Gastrocnemius medialis (tissue), 4 donors: ENCODE results near the gene ELOVL2. TPM values are rescaled to one million over a fixed set of nuclear protein-coding genes. Genes with fewer than 3 reads are reported as not detected.

Experiments used
- ATAC-seq, 2 donors: fragments of 150-250 bp; one replicate each; pipeline ENCODE4 v1.9.1; 2016
- DNase-seq, 2 donors: peaks; one replicate each; pipeline ENCODE4 v3.0.0-alpha.2; 2019
- H3K27ac ChIP-seq, 4 donors: fragments of 200-600 bp; sonication (generic); 1 replicate in 1 of 4; 2 replicates in 3 of 4; pipeline ENCODE4 v1.5.1; 2016 to 2018; ENCODE audit warnings: mild to moderate bottlenecking in 2 of 4, moderate library complexity in 1 of 4
- H3K27me3 ChIP-seq, 3 donors: fragments of 200-600 bp; sonication (generic) in 2 of 3; 1 replicate in 1 of 3; 2 replicates in 2 of 3; pipeline versions ENCODE4 v1.5.1 to v1.6.0; 2016 to 2019; ENCODE audit warnings: mild to moderate bottlenecking in 1 of 3, moderate library complexity in 1 of 3
- H3K36me3 ChIP-seq, 2 donors: fragments of 200-600 bp; sonication (generic) in 1 of 2; one replicate each; pipeline ENCODE4 v1.5.1; 2017 to 2018
- H3K4me1 ChIP-seq, 2 donors: fragments of 200-600 bp; sonication (generic) in 1 of 2; one replicate each; pipeline ENCODE4 v1.5.1; 2016 to 2017; ENCODE audit warnings: mild to moderate bottlenecking in 2 of 2
- H3K4me3 ChIP-seq, 4 donors: fragments of 200-600 bp; sonication (generic) in 3 of 4; 1 replicate in 1 of 4; 2 replicates in 3 of 4; pipeline ENCODE4 v1.5.1; 2016 to 2019; ENCODE audit warnings: mild to moderate bottlenecking in 2 of 4
- H3K9me3 ChIP-seq, 3 donors: fragments of 200-600 bp; sonication (generic) in 2 of 3; 1 replicate in 1 of 3; 2 replicates in 2 of 3; pipeline ENCODE4 v1.5.1; 2016 to 2019
- POLR2A ChIP-seq, 2 donors: fragments of 450-650 bp; IDR thresholded peaks; one replicate each; pipeline ENCODE4 v1.6.1; 2017; ENCODE audit warnings: antibody characterized with exemption in 2 of 2, mild to moderate bottlenecking in 2 of 2, moderate library complexity in 2 of 2
- in situ Hi-C, 4 donors: fragments of 200-750 bp; cut with MboI; loops; one replicate each; pipeline versions ENCODE4 v1.15.0 to v1.8.0; 2017; ENCODE audit warnings: low sequenced_read_pairs in 4 of 4
- intact Hi-C: fragments of 100-400 bp; cut with DNase I; formaldehyde crosslinking; loops from one replicate; pipeline ENCODE4 v1.15.1; 2023; ENCODE audit warnings: low total_unique reads
- total RNA-seq, 4 donors: library from RNA; depleted of rRNA; stranded (reverse); fragments of >200 nt; gene quantifications; one replicate each; pipeline versions ENCODE4 v1.1.0 to v1.2.3, GENCODE V29; 2016
- TF ChIP-seq, protein P1 (sequence below), 5 experiments: fragments of 450-650 bp in 3 of 5; fragments of 200-600 bp in 2 of 5; sonication (generic) in 2 of 5; IDR thresholded peaks in 4 of 5; conservative IDR thresholded peaks in 1 of 5; 1 replicate in 4 of 5; 2 replicates in 1 of 5; pipeline ENCODE4 v1.5.1; 2016 to 2019; ENCODE audit warnings: antibody characterized with exemption in 5 of 5, mild to moderate bottlenecking in 3 of 5, moderate library complexity in 3 of 5

The ELOVL2 gene
- total RNA-seq, 4 donors from 2014 or later: 0.07 to 1.1 (median 0.31) TPM

GRCh38 chr6:10947966-10948365 is 96.1 kb downstream of the ELOVL2 start:
- no peaks in the 10 kb centered on the region for H3K4me1 ChIP-seq
- no peaks in the 10 kb centered on the region for H3K36me3 ChIP-seq
- DNase-seq (no peak), ATAC-seq (no peak)
- in situ Hi-C loops: no loop called here
- intact Hi-C loops: no loop called here
- no peaks in the 10 kb centered on the region for H3K9me3 ChIP-seq
- H3K4me3 ChIP-seq: no peak overlapping the region
- H3K27me3 ChIP-seq: no peaks in the 10 kb centered on the region
- TF ChIP-seq, protein P1, sequence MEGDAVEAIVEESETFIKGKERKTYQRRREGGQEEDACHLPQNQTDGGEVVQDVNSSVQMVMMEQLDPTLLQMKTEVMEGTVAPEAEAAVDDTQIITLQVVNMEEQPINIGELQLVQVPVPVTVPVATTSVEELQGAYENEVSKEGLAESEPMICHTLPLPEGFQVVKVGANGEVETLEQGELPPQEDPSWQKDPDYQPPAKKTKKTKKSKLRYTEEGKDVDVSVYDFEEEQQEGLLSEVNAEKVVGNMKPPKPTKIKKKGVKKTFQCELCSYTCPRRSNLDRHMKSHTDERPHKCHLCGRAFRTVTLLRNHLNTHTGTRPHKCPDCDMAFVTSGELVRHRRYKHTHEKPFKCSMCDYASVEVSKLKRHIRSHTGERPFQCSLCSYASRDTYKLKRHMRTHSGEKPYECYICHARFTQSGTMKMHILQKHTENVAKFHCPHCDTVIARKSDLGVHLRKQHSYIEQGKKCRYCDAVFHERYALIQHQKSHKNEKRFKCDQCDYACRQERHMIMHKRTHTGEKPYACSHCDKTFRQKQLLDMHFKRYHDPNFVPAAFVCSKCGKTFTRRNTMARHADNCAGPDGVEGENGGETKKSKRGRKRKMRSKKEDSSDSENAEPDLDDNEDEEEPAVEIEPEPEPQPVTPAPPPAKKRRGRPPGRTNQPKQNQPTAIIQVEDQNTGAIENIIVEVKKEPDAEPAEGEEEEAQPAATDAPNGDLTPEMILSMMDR (IDR thresholded peaks at IDR 0.05 in 4 of 5, conservative IDR thresholded peaks at IDR 0.05 in 1 of 5): no peak
- no peak for TF ChIP-seq POLR2A (IDR thresholded peaks at IDR 0.05)
- no peak overlapping the region for H3K27ac ChIP-seq

- no peaks in the 10 kb centered on the region for H3K27me3 ChIP-seq
- H3K4me3 ChIP-seq: no peak overlapping the region
- intact Hi-C loops: no loop called here
- no peaks in the 10 kb centered on the region for H3K36me3 ChIP-seq
- in situ Hi-C loops: no loop called here
- H3K9me3 ChIP-seq: no peaks in the 10 kb centered on the region
- DNase-seq: no peak
- no peaks in the 10 kb centered on the region for H3K4me1 ChIP-seq
- no peak for TF ChIP-seq POLR2A (IDR thresholded peaks at IDR 0.05)
- TF ChIP-seq, protein P1 (IDR thresholded peaks at IDR 0.05 in 4 of 5, conservative IDR thresholded peaks at IDR 0.05 in 1 of 5): no peak
- ATAC-seq: no peak
- H3K27ac ChIP-seq: no peak overlapping the region
These were observed 98.3 kb downstream of the ELOVL2 start for GRCh38 chr6:10945845-10946244.

- no peak overlapping the region for H3K27ac ChIP-seq
- ATAC-seq: no peak
- no peak for DNase-seq
- no peaks in the 10 kb centered on the region for H3K36me3 ChIP-seq
- in situ Hi-C loops: no loop called here
- H3K27me3 ChIP-seq: no peaks in the 10 kb centered on the region
- H3K9me3 ChIP-seq: peaks cover 0 to 3% (median 0%) of the 10 kb centered on the region in 3 donors
- intact Hi-C loops: no loop called here
- H3K4me1 ChIP-seq: no peaks in the 10 kb centered on the region
- H3K4me3 ChIP-seq: no peak overlapping the region
- TF ChIP-seq, protein P1 (IDR thresholded peaks at IDR 0.05 in 4 of 5, conservative IDR thresholded peaks at IDR 0.05 in 1 of 5): no peak
- TF ChIP-seq POLR2A (IDR thresholded peaks at IDR 0.05): no peak
These were observed 104.3 kb downstream of the ELOVL2 start for GRCh38 chr6:10939840-10940239.

DNA sequence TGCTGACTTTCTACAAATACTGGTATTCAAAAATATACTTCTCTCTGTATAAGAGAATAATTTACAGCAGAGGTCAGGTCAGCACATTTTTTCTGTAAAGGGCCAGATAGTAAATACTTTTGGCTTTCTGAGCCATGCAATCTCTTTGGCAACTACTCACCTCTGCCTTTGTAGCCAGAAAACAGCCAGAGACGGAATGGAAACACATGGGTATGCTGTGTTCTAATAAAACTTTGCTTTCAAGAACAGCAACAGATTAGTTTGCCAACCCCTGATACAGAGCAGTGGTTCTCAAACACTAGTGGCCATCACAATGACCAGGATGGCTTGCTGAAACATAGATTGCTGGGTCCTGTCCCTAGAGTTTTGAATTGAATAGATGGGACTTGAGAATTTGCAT is 111.0 kb downstream of the ELOVL2 start:
- in situ Hi-C loops: no loop called here
- DNase-seq: no peak
- H3K4me1 ChIP-seq: no peaks in the 10 kb centered on the region

More for the DNA sequence above, 111.0 kb downstream of the ELOVL2 start:
- H3K4me3 ChIP-seq: no peak overlapping the region
- no peak for ATAC-seq
- TF ChIP-seq, protein P1 (IDR thresholded peaks at IDR 0.05 in 4 of 5, conservative IDR thresholded peaks at IDR 0.05 in 1 of 5): no peak
- TF ChIP-seq POLR2A (IDR thresholded peaks at IDR 0.05): no peak
- H3K9me3 ChIP-seq: no peaks in the 10 kb centered on the region
- H3K36me3 ChIP-seq: no peaks in the 10 kb centered on the region
- no peak overlapping the region for H3K27ac ChIP-seq
- intact Hi-C loops: no loop called here
- no peaks in the 10 kb centered on the region for H3K27me3 ChIP-seq

Other genes starting within 250 kb of the ELOVL2 start
- not detected for gene MAK, start 205.8 kb downstream of the ELOVL2 start, total RNA-seq
- not detected for gene GCM2, start 162.3 kb downstream of the ELOVL2 start, total RNA-seq
- gene SYCP2L, start 157.3 kb downstream of the ELOVL2 start, total RNA-seq: under 1 TPM in 3 of 4 donors, not detected in 1; 0.07 to 0.82 (median 0.29) TPM
- gene SMIM13, start 49.5 kb upstream of the ELOVL2 start, total RNA-seq: 10 to 100 TPM in 3 of 4 donors, 1 to 10 TPM in 1; 9.9 to 12.8 (median 12.3) TPM
- gene ERVFRD-1, start 67.4 kb upstream of the ELOVL2 start, total RNA-seq: not detected
- 10 to 100 TPM; 19.8 to 49.4 (median 35.6) TPM for gene NEDD9, start 188.4 kb upstream of the ELOVL2 start, total RNA-seq